Right renal pelvis (tissue), 4 donors: ENCODE data around the gene ADAMTSL1. TPM values are rescaled to one million over a fixed set of nuclear protein-coding genes. Genes with fewer than 3 reads are reported as not detected.
A peak's percentile ranks its signal among the peaks of the same experiment; 100 is the strongest.

Source experiments
- DNase-seq, 4 donors: peaks; one replicate each; pipeline ENCODE4 v3.0.0-alpha.2; 2013; ENCODE audit warnings: low read depth in 4 of 4, low spot score in 3 of 4, missing footprints in 1 of 4
- polyA plus RNA-seq, 4 donors: library from polyadenylated mRNA; unstranded; fragments of 120-200 nt; gene quantifications; one replicate each; pipeline ENCODE4 v1.2.1, GENCODE V29; 2013; ENCODE audit not compliant: insufficient read length in 4 of 4

Gene ADAMTSL1
- polyA plus RNA-seq, 4 donors = 12.3 to 19.2 (median 16.6) TPM

DNA sequence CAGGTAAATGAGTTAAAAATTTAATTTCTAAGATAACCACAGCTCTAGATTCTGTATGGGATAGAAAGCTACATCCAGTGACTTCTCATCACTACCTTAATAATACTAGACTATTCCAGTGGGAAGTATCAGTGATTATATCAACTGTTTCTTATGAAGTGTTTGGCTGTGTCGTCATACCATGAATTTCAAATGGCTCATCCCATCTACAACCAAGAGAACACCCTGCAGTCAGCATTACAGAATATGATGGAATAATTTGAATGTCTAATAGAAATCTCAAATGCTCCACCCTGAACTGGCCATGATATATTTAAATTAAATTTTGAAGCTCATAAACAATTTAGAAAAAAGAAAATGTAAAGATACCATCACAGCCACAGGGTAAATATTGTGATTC is 245.0 kb downstream of the ADAMTSL1 start:
- no peak for DNase-seq

DNA sequence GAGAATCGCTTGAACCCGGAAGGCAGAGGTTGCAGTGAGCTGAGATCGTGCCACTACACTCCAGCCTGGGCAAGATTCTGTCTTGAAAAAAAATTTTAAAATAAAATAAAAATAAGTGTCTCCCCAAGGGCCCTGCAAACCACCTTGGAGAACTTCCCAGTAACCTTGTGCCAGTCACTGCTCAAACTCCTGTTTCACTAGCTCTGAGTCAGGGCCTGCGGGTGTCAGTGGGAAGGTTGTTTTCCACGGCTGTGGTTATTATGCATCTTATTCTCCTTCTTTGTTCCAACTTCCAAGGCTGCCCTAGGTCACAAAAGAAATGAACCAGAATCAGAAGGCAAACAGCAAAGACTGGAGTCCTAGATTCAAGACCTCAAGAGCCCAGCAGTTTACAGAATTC is 246.7 kb downstream of the ADAMTSL1 start:
- DNase-seq = no peak

DNA sequence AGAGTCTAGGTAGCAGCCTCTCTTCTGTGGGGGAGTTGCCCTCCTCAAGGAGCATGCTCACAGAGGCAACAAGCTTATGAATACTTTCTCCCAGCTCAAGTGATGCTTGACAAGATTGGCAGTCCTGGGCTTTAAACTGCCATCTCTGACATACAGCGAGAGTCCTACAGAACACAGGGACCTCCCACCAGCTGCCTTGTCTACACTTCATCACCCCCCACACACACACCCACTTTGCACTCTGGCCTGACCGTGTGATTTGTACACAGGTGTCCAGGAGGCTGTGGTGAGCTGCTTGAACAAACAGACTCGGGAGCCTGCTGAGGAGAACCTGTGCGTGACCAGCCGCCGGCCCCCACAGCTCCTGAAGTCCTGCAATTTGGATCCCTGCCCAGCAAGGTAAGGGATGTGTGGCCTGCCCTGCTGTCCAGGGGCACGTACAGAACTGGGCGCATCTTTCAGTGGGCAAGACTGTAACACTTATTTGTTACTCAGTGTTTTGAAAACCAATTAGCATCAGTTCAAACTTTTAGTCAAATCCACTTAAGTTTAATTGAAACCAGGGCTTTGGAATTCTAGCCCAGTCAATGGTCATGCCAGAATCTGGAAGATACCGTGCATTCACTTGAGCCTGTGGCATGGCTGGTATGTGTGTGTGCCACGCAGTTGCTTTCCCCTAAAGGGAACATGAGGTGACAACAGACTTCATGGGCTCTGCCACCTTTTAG is 247.5 kb downstream of the ADAMTSL1 start:
- DNase-seq = peak in 3 of 4 donors; percentile 33 to 66 (median 65)

DNA sequence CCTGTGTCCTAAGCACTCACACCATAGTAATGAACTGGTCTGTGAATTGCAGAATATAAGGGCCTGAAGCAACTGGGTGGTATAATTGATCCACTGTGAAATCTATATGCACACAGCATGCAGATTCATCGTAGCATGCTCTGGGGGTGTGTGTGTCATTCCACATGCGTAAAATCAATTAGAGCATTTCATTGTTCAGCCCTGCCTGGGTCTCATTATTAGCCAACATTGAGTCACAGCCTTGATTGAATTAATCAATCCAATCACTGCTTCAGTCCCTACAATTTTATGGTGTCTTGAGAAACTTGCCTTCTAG is 248.0 kb downstream of the ADAMTSL1 start:
- no peak for DNase-seq

DNA sequence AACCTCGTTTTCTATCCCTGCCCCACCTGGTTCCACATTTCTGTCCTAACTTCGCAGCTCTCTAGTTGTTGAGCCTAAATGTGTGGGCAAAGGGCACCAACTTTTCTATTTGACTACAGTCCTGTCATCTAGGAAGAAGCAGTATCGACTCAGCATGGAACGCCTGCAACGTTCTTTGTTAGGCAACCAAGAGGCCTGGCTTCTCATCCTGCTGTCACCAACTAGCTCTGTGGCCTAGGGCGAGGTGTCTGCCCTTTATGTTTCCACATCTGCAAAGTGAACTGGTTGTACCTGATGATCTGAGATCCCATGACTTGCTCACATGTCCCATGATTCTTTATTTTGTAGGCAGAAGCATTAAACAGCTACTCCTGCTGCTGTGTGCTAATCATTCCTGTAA is 248.9 kb downstream of the ADAMTSL1 start:
- no peak for DNase-seq

DNA sequence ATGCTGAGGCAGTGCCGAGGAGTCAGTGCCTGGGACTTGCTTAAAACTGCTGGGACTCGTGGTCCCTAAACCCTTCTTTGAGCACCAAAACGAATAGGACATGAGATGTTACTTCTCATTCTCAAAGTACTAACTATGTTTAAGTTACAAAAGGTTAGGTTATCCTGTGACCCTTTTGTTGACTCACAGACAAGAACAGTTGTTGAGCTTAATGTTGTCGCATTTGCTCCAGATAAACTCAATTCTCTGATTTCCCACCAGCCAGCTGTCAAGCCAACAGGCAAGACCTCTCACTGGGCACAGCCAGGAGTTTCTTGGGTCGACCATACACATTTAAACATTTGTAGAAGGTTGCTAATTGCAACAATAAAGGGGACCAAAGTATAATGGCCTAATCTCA is 249.4 kb downstream of the ADAMTSL1 start:
- no peak for DNase-seq

DNA sequence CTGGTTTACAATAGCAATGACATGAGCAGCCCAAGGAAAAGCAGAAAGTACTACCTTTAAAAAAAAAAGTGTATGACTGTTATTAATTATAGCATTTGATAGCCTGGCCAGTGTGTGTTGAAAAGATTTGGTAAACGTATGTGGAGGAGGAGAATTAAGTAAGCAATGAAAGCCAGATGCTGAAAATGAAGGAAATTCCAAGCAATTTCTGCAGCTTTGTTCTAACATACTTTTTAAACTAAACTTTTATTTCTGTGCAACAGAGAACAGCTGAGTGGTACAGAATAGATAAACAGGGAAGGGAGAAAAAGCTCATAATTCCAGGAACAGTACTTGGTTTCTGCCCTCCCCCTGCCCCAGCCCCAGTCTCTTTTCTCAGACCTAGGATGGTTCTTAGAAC is 252.6 kb downstream of the ADAMTSL1 start:
- no peak for DNase-seq

DNA sequence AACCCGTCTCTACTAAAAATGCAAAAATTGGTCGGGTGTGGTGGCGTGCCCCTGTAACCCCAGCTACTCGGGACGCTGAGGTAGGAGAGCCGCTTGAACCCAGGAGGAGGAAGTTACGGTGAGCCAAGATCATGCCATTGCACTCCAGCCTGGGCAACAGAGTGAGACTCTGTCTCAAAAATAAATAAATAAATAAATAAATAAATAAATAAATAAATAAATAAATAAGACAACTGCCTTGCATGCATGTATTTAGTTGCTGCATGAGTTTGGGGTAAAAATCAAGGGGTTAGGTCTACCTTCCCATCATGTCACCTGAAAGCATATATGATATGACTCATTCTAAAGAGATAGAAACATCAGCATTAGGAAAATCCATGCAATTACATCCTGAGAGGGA is 254.0 kb downstream of the ADAMTSL1 start:
- DNase-seq = no peak

DNA sequence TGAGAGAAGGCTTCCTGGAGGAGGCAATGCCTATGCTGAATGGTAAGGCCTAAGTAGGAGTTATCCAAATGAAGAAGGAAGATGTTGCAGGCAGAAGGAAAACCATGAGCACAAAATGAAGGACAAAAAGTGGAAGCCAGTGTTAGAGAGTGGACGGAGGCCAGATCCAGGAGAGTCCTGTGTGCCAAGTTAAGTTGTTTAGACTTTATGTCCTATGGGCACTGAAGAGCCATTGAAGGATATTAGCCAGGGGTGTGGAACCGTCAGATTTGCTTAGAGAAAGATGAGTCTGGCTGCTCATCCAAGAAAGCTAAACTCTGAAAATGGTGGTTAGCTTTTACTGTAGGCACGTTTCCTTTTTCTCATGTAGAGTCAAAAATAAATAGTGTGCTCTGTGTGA is 254.7 kb downstream of the ADAMTSL1 start:
- no peak for DNase-seq

DNA sequence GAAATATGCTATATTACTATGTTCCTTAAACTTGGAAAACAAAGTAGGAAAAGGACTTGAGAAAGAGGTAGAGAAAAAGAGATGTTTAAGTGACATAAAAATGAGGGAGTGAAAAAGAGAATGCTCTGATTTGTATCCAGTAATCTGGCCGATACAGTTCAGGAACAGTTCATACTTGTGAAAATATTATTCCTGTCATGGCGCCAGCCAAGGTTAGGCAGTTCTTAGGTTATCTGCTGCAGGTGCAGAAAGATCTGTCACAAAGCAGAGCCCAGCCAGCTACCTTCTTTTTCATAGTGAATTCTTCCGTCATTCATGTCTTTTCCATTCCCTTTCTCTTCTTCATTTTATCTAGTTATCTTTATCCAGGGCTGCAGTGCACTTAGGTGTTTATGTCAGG is 256.3 kb downstream of the ADAMTSL1 start:
- no peak for DNase-seq

DNA sequence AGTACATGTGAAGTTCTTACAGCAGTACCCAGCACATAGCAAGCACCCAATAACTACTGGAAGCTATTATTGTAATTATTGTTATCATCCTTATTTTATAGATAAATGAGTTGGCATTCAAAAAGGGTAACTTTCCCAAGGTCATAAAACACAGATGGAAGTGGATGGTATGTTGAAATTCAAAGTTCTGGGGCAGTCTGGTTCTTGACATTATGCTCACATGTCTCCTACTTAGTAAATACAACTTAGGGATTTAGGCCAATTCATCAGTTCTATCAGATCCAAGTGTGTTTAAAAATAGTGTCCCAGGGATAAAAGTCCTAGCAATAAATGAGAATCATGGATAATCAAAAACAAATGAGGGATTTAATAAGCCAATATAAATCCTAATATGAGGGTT is 265.2 kb downstream of the ADAMTSL1 start:
- no peak for DNase-seq

DNA sequence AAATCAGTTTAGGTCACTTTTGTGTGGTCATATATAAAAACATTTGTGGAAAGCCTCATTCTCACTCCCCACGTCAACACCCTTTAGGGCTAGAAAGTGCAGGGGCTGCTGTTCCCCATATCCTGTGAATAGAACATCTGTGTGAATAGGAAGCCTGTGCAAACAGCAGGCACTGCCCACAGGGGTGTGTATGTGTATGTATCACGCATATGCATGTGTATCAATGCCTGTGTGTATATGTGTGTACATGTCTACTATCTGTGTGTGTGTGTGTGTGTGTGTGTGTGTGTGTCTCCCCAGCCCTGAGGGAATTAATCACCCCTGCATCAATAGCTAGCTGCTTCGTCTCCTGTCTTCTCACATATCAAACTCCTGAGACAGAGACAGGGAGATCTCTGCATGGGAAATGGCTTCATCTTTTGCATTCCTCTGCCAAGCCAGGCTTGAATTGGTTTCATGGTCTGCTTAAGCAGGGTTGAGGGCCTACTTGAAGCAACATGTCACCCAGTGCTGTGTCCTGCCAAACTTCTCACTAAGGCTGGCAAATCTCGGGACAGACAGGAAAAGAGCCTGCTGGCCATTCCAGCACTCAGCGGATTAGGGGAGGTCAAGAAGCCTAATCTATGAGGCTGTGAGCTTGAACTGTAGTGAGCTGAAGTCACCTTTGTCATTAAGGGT is 265.8 kb downstream of the ADAMTSL1 start:
- no peak for DNase-seq

DNA sequence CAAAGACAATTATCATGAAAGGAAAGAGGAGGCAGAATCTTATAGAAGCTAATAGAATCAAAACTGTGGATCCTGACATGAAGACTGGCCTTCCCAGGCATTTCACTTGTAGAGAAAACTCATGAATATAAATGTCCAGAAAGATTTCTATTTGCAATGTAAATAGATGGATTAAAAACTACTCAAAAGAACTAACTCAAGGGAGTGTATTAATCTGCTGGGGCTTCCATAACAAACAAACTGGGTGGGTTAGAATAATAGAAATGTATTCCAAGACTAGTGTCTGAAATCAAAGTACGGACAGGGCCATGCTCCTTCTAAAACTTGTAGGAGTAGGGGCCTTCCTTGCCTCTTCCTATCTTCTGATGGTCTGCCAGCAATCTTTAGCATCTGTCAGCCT is 267.4 kb downstream of the ADAMTSL1 start:
- no peak for DNase-seq

DNA sequence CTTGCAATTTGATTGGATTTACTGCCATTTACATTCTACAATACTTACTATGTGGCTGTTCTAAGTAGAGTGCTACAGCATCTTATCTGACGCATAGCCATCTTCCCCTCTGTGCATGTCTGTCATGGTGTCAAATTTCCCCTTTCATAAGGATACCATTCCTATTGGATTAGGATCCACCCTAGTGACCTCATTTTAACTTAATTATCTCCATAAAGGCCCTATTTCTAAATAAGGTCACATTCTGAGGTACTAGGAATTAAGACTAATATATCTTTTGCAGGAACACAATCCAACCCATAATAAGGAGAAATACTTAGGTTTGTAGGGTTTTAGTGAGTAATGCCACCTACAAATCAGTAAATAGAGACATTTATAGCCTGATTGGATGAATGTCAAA is 268.0 kb downstream of the ADAMTSL1 start:
- DNase-seq = no peak

DNA sequence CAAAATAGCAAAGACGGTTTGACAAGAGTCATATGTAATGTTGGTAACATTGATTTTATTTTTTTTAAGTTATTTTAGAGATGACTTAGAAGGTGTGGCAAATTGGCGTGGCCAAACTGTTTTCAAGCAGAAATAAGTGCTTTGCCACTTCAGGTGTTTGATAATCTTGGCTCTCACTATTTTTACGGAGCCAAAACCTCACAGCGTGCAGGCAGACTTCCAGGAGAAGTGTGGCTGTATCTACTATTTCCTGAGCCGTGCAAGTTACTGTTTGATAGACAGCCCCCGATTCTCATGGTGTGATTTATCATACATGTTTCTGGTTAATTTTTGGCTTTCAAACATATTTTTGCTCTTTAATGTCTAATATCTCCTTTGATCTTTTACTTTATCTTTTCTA is 269.5 kb downstream of the ADAMTSL1 start:
- no peak for DNase-seq

DNA sequence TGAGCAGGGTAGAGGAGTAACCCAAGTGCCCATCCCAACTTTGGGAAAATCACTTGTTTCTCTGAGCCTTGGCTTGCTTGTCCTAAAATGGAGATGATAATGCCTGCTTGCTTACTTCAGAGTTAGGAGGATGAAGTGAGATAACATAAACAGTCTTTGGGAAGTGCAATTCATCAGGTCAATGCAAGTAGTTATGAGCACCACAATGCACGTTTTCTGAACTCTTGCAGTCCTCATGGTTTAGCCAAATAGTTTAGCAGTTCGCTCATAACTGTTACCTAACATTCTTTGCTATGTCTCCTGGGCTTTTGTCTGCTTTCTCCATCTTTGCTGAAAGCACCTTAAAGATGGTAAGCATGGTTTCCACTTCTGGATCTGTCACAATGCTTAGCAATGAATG is 270.0 kb downstream of the ADAMTSL1 start:
- no peak for DNase-seq

DNA sequence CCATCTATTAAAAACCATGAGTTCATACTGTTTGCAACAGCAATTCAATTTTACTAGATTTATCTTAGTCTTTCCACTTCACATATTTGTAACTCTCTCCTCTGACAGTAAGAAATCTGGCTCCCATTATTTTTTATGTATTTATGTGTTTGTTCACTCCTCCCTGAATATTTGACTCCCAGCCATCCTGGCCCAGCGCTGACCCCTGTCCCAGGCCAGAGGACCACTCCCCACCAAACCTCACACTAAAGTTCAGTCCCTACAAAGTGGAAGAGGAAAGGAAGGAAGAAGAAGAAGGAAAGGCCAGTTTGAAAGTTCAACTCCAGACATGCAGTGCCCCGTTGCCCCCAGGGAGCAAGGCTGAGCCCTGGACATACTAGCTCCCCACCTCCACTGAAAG is 271.8 kb downstream of the ADAMTSL1 start:
- DNase-seq = no peak

DNA sequence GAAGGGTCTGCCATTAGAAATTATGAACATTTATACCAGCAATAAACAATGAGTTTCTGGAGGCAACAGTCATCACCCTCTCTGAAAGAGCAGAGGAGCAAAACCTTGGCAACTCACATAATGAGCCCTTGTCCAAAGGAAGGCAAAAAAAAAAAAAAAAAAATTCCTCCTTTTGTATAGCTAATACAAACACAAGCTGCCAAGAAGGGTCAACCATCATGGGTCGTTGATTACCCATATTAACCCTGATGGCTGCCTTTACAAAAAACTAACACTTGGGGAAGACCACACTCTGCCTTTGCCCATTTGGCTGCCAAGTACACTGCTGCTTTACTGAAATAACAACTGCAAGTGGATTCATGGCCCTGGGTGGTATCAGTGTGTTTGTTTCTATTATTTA is 272.7 kb downstream of the ADAMTSL1 start:
- DNase-seq = no peak

DNA sequence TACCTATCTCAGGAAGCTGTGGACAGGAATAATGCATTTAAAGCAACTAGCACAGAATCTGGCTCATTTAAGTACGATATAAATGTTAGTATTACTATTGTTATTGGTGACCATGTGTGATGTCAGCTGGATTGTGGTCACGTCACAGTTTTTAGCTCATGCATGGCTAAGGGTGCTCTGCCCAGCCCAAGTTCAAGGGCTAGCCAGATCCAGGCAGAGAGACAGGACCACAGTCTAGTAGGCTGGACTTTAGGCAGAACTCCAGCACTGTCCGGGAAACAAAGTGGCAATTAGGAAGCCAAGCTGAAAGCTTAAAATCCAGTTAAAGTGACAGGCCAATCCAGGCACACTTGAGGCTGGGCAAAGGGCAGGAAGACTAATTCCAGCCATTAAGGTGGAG is 273.6 kb downstream of the ADAMTSL1 start:
- no peak for DNase-seq

DNA sequence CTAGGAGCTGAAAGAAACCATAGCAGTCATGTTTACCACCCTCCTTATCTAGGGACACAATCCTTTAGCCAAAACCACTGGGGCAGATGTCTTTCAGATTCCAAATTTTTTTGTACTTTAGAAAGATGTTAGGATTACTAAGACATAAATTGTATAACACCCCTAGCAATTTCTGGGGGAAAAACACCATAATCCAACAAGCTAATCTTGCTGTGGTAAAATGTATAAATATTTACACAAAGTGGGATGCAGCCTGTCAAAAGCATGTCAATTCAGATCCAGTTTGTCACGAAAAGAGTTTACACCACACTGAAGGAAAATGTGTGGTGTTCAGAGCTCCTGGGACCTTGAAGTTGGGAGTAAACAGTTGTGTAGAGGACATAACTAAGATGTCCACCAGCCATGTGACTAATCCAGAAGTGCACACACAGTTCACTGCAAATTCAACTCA is 274.3 kb downstream of the ADAMTSL1 start:
- no peak for DNase-seq

DNA sequence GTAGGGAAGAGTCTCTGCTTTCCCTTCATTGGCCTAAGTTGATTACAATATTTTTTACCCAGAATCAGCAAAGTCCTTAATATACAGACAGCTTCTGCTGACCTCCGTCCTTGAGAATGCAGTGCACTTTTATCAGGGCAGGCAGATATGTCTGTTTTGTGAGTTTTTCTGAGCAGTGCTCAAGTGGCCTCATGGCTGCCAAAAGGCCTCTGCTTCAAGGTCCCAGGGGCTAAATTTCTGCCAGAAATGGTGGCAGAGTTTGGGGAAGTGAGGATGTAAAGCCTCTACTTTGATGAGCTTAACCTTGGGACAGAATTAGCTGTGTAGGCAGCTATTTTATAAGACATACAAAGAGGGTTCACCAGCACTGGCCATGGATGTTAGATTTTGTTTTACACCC is 275.8 kb downstream of the ADAMTSL1 start:
- DNase-seq = no peak

DNA sequence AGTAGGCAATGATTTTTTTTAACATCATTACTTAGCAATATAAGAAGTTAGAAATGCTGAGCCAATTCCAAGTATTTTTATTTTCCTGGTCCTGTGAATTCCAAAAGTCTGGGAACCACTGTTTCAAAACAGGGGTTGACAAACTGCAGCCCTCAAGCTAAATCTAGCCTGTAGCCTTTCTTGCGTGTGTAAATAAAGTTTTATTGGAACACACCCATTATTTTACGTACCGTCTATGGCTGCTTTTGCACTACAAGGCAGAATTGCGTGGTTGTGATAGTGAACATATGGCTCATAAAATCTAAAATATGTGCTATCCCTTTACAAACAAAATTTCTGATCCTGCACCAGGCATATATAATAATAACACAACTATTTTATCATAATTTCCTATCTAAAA is 280.0 kb downstream of the ADAMTSL1 start:
- no peak for DNase-seq

DNA sequence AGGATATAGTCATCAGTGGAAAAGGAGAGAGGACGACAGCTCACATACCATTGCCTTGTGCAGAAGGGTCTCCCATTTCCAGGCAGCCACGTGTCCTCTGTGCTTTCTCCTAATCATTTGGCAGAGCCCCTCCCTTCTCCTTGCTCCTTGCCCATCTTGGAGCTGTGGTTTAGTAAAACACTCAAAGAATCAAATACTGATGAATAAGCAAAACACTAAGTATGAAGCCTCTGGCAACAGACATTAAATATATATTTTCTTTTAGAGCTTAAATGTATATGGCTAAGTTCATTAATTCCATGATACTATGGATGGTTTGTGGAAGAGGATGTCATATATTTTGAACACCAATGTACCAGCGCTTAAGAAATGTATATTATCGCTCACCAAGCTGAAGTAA is 280.6 kb downstream of the ADAMTSL1 start:
- no peak for DNase-seq
